K562 (cell line): Measurements from ENCODE around the gene EGLN1. TPM values are rescaled to one million over a fixed set of nuclear protein-coding genes. Genes with fewer than 3 reads are reported as not detected.
"Not testable (repeated sequence)": the region's sequence is repeated elsewhere in the genome, so short reads cannot be mapped to it uniquely, and the experiment has no call there.

Experiments used
- ATAC-seq: fragments of 200-7000 bp; cut with Tn5 transposase; 3 replicates; pipeline ENCODE4 v1.9.1; 2020; ENCODE audit warnings: moderate library complexity
- BruUV-seq: library from RNA; stranded (reverse); fragments of 400-500 nt; replicated peaks from 2 replicates; lab custom pipeline; 2021; lab: Mats Ljungman, UMichigan
- CTCF ChIA-PET: fragments of 300-600 bp; formaldehyde crosslinking; extraction: SDS; loops from one replicate; lab custom pipeline; 2021; ENCODE audit warnings: low intra/inter-chr PET ratio; lab: Yijun Ruan, JAX
- POLR2A ChIA-PET: fragments of 300-600, 350-650 bp; sonication (Branson Sonifier 250); formaldehyde crosslinking; extraction: SDS; loops from one replicate; lab custom pipeline; 2021; ENCODE audit warnings: antibody characterized with exemption, inconsistent platforms; lab: Yijun Ruan, JAX
- DNase-seq, 4 experiments: peaks; one replicate each; pipeline versions ENCODE4 v3.0.0 to v3.0.0-alpha.2; 2011 to 2018; ENCODE audit warnings: low spot score in 3 of 4, mixed read lengths in 3 of 4; ENCODE audit errors: extremely low read depth in 1 of 4
- FAIRE-seq: peaks from 2 replicates; lab custom pipeline; 2011; peaks lifted over from hg19 to GRCh38; lab: Jason Lieb, UNC
- H2AFZ ChIP-seq: 2 replicates; pipeline ENCODE4 v1.6.0; 2011; ENCODE audit warnings: low read depth, low read length, control low read depth, inconsistent platforms
- H3K27ac ChIP-seq: fragments of 200-600 bp; 3 replicates; pipeline ENCODE4 v1.8.0; 2011; ENCODE audit warnings: low read depth, mild to moderate bottlenecking, control low read depth, inconsistent platforms, low read length, moderate library complexity, mixed read lengths; ENCODE audit errors: extremely low read depth
- H3K27me3 ChIP-seq, 2 experiments: fragments of 300-600 bp in 1 of 2; 2 replicates in 1 of 2; 3 replicates in 1 of 2; pipeline versions ENCODE4 v1.6.0 to v1.8.0; 2011; ENCODE audit warnings: inconsistent platforms in 2 of 2, low read length in 2 of 2, mild to moderate bottlenecking in 1 of 2, mixed read lengths in 1 of 2, moderate library complexity in 1 of 2; ENCODE audit not compliant: control insufficient read depth in 2 of 2, insufficient read depth in 2 of 2
- H3K36me3 ChIP-seq: fragments of 300-600 bp; 3 replicates; pipeline ENCODE4 v1.8.0; 2011; ENCODE audit warnings: mild to moderate bottlenecking, low read length, inconsistent platforms; ENCODE audit not compliant: control insufficient read depth, insufficient read depth
- H3K4me1 ChIP-seq, 2 experiments: fragments of 200-600 bp in 1 of 2; replicated peaks in 1 of 2; 2 replicates in 1 of 2; 3 replicates in 1 of 2; pipeline versions ENCODE4 v1.5.1 to v1.8.0; 2011; ENCODE audit warnings: inconsistent platforms in 2 of 2, low read length in 2 of 2, mild to moderate bottlenecking in 1 of 2, mixed read lengths in 1 of 2, moderate library complexity in 1 of 2; ENCODE audit not compliant: control insufficient read depth in 2 of 2, insufficient read depth in 2 of 2
- H3K4me2 ChIP-seq: 2 replicates; pipeline ENCODE4 v1.6.1; 2011; ENCODE audit warnings: low read length, control low read depth, inconsistent platforms, mixed read lengths; ENCODE audit not compliant: insufficient read depth
- H3K4me3 ChIP-seq: fragments of 200-600 bp; sonication (generic), shearing (Covaris generic); 2 replicates; pipeline ENCODE4 v1.5.1; 2016; ENCODE audit warnings: control low read depth, inconsistent platforms
- H3K79me2 ChIP-seq: fragments of 200-600 bp; 3 replicates; pipeline ENCODE4 v1.8.0; 2011; ENCODE audit warnings: low read length, inconsistent platforms; ENCODE audit not compliant: control insufficient read depth, insufficient read depth
- H3K9ac ChIP-seq, 2 experiments: 2 replicates each; pipeline versions ENCODE4 v1.6.0 to v1.6.1; 2011; ENCODE audit warnings: low read depth in 2 of 2, low read length in 2 of 2, control low read depth in 1 of 2, inconsistent platforms in 1 of 2, mild to moderate bottlenecking in 1 of 2, mixed read lengths in 1 of 2; ENCODE audit not compliant: insufficient read depth in 1 of 2
- H3K9me1 ChIP-seq: one replicate; pipeline ENCODE4 v1.6.0; 2011; ENCODE audit warnings: inconsistent platforms, mild to moderate bottlenecking, low read length, moderate library complexity; ENCODE audit not compliant: control insufficient read depth, insufficient read depth
- H3K9me3 ChIP-seq: replicated peaks from 2 replicates; pipeline ENCODE4 v1.5.1; 2011; ENCODE audit warnings: low read depth, low read length, inconsistent platforms; ENCODE audit not compliant: control insufficient read depth, insufficient read depth
- H4K20me1 ChIP-seq: replicated peaks from 2 replicates; pipeline ENCODE4 v1.6.1; 2011; ENCODE audit warnings: low read length, inconsistent platforms, mixed read lengths; ENCODE audit not compliant: control insufficient read depth, insufficient read depth
- BCOR ChIP-seq: fragments of 450-650 bp; IDR thresholded peaks from 2 replicates; pipeline ENCODE4 v1.6.1; 2016
- E2F3 ChIP-seq: fragments of 250-450 bp; sonication (Bioruptor Pico); IDR thresholded peaks from 2 replicates; pipeline ENCODE4 v1.4.0; 2020; ENCODE audit warnings: mild to moderate bottlenecking
- ELF2 ChIP-seq: fragments of 250-450 bp; sonication (Bioruptor Pico); IDR thresholded peaks from 2 replicates; pipeline ENCODE4 v1.5.0; 2021; ENCODE audit warnings: mild to moderate bottlenecking
- MEIS2 ChIP-seq: fragments of 450-650 bp; IDR thresholded peaks from 2 replicates; pipeline ENCODE4 v1.6.1; 2014; ENCODE audit warnings: mild to moderate bottlenecking; ENCODE audit not compliant: partially characterized antibody
- RBM25 ChIP-seq: fragments of 200-400 bp; formaldehyde crosslinking; IDR thresholded peaks from 2 replicates; pipeline ENCODE4 v1.6.1; 2018; ENCODE audit warnings: low read length, low read depth, moderate library complexity; ENCODE audit not compliant: severe bottlenecking
- SMARCA4 ChIP-seq: fragments of 450-650 bp; IDR thresholded peaks from 2 replicates; pipeline ENCODE4 v1.6.1; 2016
- ZNF282 ChIP-seq: sonication (generic); formaldehyde crosslinking; IDR thresholded peaks from 2 replicates; pipeline ENCODE4 v1.8.1; 2023; ENCODE audit warnings: missing genetic modification reagents
- WGBS: fragments of 100-300 bp; shearing (Covaris generic); methylation state at CpG from one replicate; pipeline ENCODE4 v1.1.6; 2016; ENCODE audit warnings: low coverage, mixed read lengths; ENCODE audit not compliant: insufficient coverage; ENCODE audit errors: missing lambda C conversion rate; 5-methylcytosine and 5-hydroxymethylcytosine counted together
- in situ Hi-C: fragments of 300-500 bp; cut with MboI; formaldehyde crosslinking; loops from 4 replicates; pipeline ENCODE4 v1.15.0; 2018; ENCODE audit warnings: inconsistent platforms, mixed read lengths
- intact Hi-C: fragments of 100-400 bp; cut with micrococcal nuclease; formaldehyde crosslinking; loops from 2 replicates; pipeline ENCODE4 v1.14.2; 2022
- polyA plus RNA-seq, 8 experiments: library from polyadenylated mRNA; depleted of rRNA in 4 of 8; stranded (reverse) in 5 of 8; unstranded in 3 of 8; fragments of >200 nt; fragmentation: Nextera tagmentation in 2 of 8; fragmentation: Illumina TruSeq in 1 of 8; extraction: Ambion mirVana in 2 of 8; extraction: Trizol in 1 of 8; gene quantifications; 2 replicates each; pipeline versions ENCODE4 v1.2.1 to v1.2.3, GENCODE V29; 2011 to 2014; ENCODE audit warnings: inconsistent platforms in 1 of 8, missing spikeins in 1 of 8
- total RNA-seq, 7 experiments: library from RNA; depleted of rRNA in 6 of 7; stranded (reverse); fragments of >200 nt in 6 of 7; fragmentation: Illumina TruSeq in 2 of 7; extraction: Trizol in 2 of 7; gene quantifications; 2 replicates each; pipeline versions ENCODE4 v1.2.1 to v1.2.3, GENCODE V29; 2011 to 2021; ENCODE audit warnings: low replicate concordance in 1 of 7
- TF ChIP-seq, protein P1 (sequence below), 3 experiments: IDR thresholded peaks in 2 of 3; conservative IDR thresholded peaks in 1 of 3; 2 replicates each; pipeline ENCODE4 v1.5.1; 2011 to 2012; ENCODE audit warnings: low read length in 3 of 3, mild to moderate bottlenecking in 3 of 3, control low read depth in 2 of 3, improper control_type of control experiment in 1 of 3, inconsistent platforms in 1 of 3, low read depth in 1 of 3, mixed read lengths in 1 of 3, moderate library complexity in 1 of 3; ENCODE audit not compliant: insufficient read depth in 2 of 3
- TF ChIP-seq, protein P2 (sequence below): sonication (generic); formaldehyde crosslinking; IDR thresholded peaks from 2 replicates; pipeline ENCODE4 v1.8.0; 2022; ENCODE audit warnings: mild to moderate bottlenecking, missing genetic modification reagents, borderline replicate concordance
- TF ChIP-seq, protein P3 (sequence below): fragments of 450-650 bp; IDR thresholded peaks from 2 replicates; pipeline ENCODE4 v1.6.1; 2016; ENCODE audit warnings: mild to moderate bottlenecking

The EGLN1 gene
- total and polyA plus RNA-seq, 9 of the 15 experiments (the other 6 are each of a cell fraction or from before 2014, with no cell fraction given) = 5.2 to 54.3 (median 24.6) TPM

DNA sequence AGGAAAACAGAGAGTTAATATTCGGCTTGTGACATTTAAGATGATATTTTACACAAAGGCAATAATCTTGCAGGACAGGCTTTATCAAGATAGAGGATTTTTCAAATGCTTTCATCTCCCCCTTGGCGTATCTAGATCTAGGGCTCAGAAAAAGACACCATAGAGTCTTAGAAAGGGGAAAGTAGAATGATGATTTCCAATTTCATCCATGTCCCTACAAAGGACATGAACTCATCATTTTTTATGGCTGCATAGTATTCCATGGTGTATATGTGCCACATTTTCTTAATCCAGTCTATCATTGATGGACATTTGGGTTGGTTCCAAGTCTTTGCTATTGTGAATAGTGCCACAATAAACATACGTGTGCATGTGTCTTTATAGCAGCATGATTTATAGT lies 48.9 kb upstream of the EGLN1 start:
- H3K4me2 ChIP-seq, POLR2A ChIA-PET, H3K4me3 ChIP-seq, H4K20me1 ChIP-seq, H3K9me1 ChIP-seq, H3K27me3 ChIP-seq, H3K36me3 ChIP-seq, ATAC-seq, H3K27ac ChIP-seq, H2AFZ ChIP-seq, H3K79me2 ChIP-seq, BruUV-seq, H3K4me1 ChIP-seq, CTCF ChIA-PET, H3K9ac ChIP-seq, FAIRE-seq, in situ Hi-C loops, DNase-seq, intact Hi-C loops, H3K9me3 ChIP-seq: not testable (repeated sequence)
- TF ChIP-seq RBM25 = peak; percentile 30
- peak; percentile 60 for TF ChIP-seq BCOR
- WGBS = 16% methylated on average over 2 of the region's 3 CpGs

DNA sequence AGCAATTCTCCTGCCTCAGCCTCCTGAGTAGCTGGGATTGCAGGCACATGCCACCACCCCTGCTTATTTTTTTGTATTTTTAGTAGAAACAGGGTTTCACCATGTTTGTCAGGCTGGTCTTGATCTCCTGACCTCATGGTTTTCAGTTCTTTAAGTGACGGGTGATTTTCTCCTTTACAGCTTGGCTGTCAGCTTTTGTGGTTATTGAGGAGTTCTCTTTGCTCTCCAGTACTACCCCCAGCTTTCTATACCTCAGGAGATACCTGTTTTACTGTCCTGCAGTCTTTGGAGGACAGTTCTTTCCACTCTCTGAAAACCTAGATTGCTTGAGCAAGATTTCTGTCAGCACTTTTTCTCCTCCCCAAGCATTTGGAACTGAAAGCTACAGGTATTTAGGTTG lies 45.9 kb upstream of the EGLN1 start:
- H3K9me1 ChIP-seq = no peaks in the 10 kb centered on the region
- no peak for DNase-seq
- 0% methylated on average over 1 of the region's 1 CpG for WGBS
- ChIA-PET CTCF (no interaction called here), POLR2A (interaction anchor here (0.8 to 1.2 kb wide), 3 partner anchors 9 to 48 kb away, joined by 3 read pairs; no protein-coding TSS in a partner anchor)
- H3K36me3 ChIP-seq = no peaks in the 10 kb centered on the region
- H3K4me1 ChIP-seq = no peaks in the 10 kb centered on the region
- no peaks in the 10 kb centered on the region for H3K9me3 ChIP-seq
- intact Hi-C loops = no loop called here
- ATAC-seq = no peak
- H2AFZ ChIP-seq = no peak overlapping the region
- H3K4me3 ChIP-seq = no peak overlapping the region
- TF ChIP-seq, protein P1, sequence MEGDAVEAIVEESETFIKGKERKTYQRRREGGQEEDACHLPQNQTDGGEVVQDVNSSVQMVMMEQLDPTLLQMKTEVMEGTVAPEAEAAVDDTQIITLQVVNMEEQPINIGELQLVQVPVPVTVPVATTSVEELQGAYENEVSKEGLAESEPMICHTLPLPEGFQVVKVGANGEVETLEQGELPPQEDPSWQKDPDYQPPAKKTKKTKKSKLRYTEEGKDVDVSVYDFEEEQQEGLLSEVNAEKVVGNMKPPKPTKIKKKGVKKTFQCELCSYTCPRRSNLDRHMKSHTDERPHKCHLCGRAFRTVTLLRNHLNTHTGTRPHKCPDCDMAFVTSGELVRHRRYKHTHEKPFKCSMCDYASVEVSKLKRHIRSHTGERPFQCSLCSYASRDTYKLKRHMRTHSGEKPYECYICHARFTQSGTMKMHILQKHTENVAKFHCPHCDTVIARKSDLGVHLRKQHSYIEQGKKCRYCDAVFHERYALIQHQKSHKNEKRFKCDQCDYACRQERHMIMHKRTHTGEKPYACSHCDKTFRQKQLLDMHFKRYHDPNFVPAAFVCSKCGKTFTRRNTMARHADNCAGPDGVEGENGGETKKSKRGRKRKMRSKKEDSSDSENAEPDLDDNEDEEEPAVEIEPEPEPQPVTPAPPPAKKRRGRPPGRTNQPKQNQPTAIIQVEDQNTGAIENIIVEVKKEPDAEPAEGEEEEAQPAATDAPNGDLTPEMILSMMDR (IDR thresholded peaks at IDR 0.05 in 2 of 3, conservative IDR thresholded peaks at IDR 0.05 in 1 of 3; ENCODE audit: insufficient read depth in 2 of 3, low read depth in 1 of 3, low read length in 3 of 3) = no peak
- TF ChIP-seq, protein P2, sequence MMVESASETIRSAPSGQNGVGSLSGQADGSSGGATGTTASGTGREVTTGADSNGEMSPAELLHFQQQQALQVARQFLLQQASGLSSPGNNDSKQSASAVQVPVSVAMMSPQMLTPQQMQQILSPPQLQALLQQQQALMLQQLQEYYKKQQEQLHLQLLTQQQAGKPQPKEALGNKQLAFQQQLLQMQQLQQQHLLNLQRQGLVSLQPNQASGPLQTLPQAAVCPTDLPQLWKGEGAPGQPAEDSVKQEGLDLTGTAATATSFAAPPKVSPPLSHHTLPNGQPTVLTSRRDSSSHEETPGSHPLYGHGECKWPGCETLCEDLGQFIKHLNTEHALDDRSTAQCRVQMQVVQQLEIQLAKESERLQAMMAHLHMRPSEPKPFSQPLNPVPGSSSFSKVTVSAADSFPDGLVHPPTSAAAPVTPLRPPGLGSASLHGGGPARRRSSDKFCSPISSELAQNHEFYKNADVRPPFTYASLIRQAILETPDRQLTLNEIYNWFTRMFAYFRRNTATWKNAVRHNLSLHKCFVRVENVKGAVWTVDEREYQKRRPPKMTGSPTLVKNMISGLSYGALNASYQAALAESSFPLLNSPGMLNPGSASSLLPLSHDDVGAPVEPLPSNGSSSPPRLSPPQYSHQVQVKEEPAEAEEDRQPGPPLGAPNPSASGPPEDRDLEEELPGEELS (CRISPR knock-in tag) = no peak
- no peak for TF ChIP-seq SMARCA4
- no peak for TF ChIP-seq MEIS2
- TF ChIP-seq, protein P3, sequence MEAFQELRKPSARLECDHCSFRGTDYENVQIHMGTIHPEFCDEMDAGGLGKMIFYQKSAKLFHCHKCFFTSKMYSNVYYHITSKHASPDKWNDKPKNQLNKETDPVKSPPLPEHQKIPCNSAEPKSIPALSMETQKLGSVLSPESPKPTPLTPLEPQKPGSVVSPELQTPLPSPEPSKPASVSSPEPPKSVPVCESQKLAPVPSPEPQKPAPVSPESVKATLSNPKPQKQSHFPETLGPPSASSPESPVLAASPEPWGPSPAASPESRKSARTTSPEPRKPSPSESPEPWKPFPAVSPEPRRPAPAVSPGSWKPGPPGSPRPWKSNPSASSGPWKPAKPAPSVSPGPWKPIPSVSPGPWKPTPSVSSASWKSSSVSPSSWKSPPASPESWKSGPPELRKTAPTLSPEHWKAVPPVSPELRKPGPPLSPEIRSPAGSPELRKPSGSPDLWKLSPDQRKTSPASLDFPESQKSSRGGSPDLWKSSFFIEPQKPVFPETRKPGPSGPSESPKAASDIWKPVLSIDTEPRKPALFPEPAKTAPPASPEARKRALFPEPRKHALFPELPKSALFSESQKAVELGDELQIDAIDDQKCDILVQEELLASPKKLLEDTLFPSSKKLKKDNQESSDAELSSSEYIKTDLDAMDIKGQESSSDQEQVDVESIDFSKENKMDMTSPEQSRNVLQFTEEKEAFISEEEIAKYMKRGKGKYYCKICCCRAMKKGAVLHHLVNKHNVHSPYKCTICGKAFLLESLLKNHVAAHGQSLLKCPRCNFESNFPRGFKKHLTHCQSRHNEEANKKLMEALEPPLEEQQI = no peak
- no peak for TF ChIP-seq ZNF282 (CRISPR knock-in tag)
- TF ChIP-seq ELF2 (CRISPR knock-in tag) = no peak
- TF ChIP-seq E2F3 = no peak
- TF ChIP-seq, all 486 proteins: peak for 0
- Histone ChIP-seq H3K27ac (no peak overlapping the region), H3K79me2 (no peaks in the 10 kb centered on the region), H3K4me2 (no peak overlapping the region), H4K20me1 (no peaks in the 10 kb centered on the region), H3K27me3 (peaks cover 2 to 3% of the 10 kb centered on the region in 2 experiments; a peak in 1 of 5 replicates), H3K9ac (no peak overlapping the region)
- in situ Hi-C loops = no loop called here
- BruUV-seq = no TSS peak
- no peak for FAIRE-seq
